DND-41 (cell line): ENCODE data around the gene ATP6V1G1.

ENCODE experiments used
- CTCF ChIP-seq: IDR thresholded peaks from 2 replicates; pipeline ENCODE4 v1.5.1; 2012; ENCODE audit warnings: borderline replicate concordance, low read length, moderate library complexity, mild to moderate bottlenecking; ENCODE audit not compliant: poor library complexity, severe bottlenecking; ENCODE audit errors: extremely low read depth
- EZH2 ChIP-seq: IDR thresholded peaks from 3 replicates; pipeline ENCODE4 v1.6.1; 2012; ENCODE audit warnings: borderline replicate concordance, low read depth, mild to moderate bottlenecking, moderate library complexity, low read length, inconsistent platforms; ENCODE audit not compliant: severe bottlenecking

- TF ChIP-seq CTCF: no peak
- no peak for TF ChIP-seq EZH2
Measured at GRCh38 chr9:114546851-114547250, 40.7 kb upstream of the ATP6V1G1 start.
